NCI-H2107 treated with DMSO at 0.1 percent for 48 hours (cell line): ENCODE results near the gene TMEM266.

Experiments used
- DNase-seq: peaks from one replicate; lab custom pipeline; 2025; ENCODE audit not compliant: unreplicated experiment; lab: John Stamatoyannopoulos, UW

The TMEM266 gene

GRCh38 chr15:76065793-76066192 lies 6.0 kb downstream of the TMEM266 start:
- no peak for DNase-seq

DNA sequence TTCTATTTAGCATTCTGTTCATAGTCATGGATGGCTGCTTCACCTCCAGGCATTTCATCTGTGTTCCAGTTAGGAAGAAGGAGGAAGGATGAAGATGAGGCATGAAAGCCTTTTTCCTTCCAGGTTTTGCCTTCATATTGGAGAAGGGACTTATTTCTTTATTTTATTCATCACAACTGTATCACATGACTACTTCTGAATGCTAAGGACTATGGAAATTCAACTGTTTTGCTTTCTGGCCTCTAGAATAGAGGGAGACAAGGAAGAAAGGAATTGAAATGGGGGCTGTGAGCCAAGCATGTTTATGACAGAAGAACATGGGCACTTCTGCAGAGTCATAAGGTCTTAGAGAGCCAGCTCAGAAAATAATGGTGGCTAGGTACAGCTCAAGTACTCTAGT lies 10.4 kb downstream of the TMEM266 start:
- DNase-seq, result no peak

GRCh38 chr15:76070921-76071635 lies 11.3 kb downstream of the TMEM266 start:
- no peak for DNase-seq

- no peak for DNase-seq
Observed at GRCh38 chr15:76071806-76072205, 12.0 kb downstream of the TMEM266 start.

GRCh38 chr15:76073554-76073953 lies 13.8 kb downstream of the TMEM266 start:
- DNase-seq, result peak; percentile 55

DNA sequence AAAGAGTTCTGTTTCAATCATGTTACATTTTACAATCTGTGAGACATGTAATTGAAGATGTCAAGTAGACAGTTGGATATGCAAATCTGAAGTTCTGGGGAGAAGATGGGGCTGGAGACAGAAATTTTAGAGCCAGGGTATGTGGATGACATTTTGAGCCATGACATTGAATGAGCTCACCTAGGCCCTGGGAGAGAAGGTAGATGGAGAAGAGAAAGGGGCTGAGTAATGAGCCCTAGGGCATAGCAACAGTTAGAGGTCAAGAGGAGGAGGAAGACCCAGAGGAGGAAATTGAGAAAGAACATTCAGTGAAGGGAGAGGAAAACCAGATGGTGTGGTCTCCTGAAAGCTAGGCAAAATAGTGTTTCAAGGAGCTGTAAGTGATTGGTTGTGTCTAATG lies 15.3 kb downstream of the TMEM266 start:
- DNase-seq, result no peak

GRCh38 chr15:76078285-76078877 lies 18.6 kb downstream of the TMEM266 start:
- DNase-seq, result no peak

DNA sequence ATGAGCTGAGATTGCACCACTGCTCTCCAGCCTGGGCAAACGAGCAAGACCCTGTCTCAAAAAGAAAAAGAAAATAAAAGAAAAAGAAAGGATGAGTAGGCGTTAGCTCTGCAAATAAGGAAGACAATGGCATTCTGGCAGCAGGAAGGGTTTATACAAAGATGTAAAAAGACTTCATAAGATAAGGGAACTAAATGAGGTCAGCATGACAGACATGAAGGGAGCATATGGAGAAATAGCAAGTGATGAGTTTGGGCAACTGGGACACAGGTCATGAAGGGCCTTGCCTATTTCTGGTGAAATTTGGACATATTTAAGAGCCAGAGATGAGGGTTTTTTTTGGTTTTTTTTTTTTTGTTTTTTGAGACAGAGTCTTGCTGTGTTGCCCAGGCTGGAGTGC lies 24.5 kb downstream of the TMEM266 start:
- no peak for DNase-seq

DNA sequence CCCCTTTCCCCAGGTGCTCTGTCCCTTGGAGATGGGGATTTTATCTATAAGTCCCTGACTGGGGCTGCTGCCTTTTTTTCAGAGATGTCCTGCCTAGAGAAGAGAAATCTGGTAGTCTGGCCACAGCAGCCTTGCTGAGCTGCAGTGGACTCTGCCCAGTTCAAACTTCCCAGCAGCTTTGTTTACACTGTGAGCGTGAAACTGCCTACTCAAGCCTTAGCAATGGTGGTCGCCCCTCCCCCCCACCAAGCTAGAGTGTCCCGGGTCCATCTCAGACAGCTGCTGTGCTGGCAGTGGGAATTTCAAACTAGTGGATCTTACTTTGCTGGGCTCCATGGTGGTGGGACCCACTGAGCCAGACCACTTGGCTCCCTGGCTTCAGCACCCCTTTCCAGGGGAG lies 38.9 kb downstream of the TMEM266 start:
- no peak for DNase-seq

- no peak for DNase-seq
Observed at GRCh38 chr15:76099388-76099787, 39.6 kb downstream of the TMEM266 start.

- no peak for DNase-seq
Observed at GRCh38 chr15:76100361-76100760, 40.6 kb downstream of the TMEM266 start.

DNA sequence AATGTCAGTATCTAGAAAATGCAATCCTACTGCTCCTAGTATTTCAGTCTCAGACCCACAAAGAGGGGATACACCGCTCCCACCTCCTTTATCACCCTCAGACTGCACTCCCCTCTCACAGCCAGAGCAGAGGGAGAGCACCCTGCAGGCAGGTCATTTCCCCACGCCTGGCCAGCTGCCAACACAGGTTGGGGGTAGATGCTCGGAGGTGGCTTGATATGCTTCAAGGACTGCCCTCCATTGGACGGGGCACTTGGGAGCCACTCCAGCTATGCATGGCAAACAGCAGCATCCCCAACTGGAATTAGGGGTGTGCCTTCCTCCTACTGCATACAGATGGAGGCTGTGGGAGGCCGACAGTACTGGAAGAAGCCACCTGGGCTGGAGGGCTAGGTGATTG lies 41.9 kb downstream of the TMEM266 start:
- no peak for DNase-seq

DNA sequence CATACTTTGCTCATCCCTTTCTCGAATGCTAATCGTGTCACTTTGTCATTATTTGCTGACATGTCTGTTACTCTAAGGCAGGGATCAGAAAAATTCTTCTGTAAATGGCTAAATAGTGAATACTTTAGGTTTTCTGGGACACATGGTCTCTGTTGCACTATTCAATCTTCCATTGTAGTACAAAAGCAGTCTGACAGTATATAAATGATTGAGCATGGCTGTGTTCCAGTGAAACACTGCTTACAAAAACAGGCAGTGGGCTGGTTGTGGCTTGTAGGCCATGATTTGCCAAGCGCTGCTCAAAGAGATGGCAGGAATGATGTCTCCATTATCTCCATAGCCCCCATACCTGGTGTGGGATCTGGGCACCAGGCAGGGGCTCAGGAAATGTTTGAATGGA lies 45.6 kb downstream of the TMEM266 start:
- no peak for DNase-seq

DNA sequence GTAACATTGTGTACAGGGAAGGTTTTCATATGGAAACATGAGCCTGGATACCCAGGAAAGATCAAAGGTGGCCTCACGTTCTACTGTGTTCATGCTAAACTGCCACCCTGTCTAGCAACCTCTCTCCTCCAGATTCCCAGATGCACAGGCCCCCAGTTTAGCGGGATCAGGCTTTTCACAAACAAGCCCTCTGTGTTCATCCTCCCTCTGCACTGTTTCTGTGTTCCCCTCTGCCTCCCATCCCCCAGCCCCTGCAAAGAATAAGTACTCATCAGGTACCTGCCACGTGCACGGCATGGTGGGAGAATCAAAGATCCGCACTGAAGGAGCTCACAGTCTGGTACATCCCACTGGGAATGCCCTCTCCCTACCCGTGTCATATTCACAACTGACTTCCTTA lies 46.1 kb downstream of the TMEM266 start:
- no peak for DNase-seq

DNA sequence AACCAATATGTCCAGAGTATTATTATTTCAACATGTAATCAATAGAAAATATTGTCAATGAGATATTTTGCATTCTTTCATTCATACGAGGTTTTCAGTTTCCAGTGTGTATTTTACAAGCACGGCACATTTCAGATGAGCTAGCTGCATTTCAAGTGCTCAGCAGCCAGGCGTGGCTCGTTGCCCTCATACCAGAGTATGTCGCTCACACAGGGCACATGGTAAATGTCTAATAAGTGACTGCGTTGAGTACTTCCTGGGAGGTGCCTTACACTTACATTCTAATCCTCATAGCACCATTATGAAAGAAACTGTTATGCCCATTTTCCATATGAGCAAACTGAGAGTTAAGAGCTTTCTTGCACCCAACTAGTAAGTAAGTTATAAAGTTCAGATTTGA lies 47.4 kb downstream of the TMEM266 start:
- no peak for DNase-seq

GRCh38 chr15:76108021-76108723 lies 48.4 kb downstream of the TMEM266 start:
- no peak for DNase-seq

- no peak for DNase-seq
Observed at GRCh38 chr15:76109046-76109445, 49.3 kb downstream of the TMEM266 start.

- no peak for DNase-seq
Observed at GRCh38 chr15:76114561-76114960, 54.8 kb downstream of the TMEM266 start.

- no peak for DNase-seq
Observed at GRCh38 chr15:76116138-76116885, 56.5 kb downstream of the TMEM266 start.

DNA sequence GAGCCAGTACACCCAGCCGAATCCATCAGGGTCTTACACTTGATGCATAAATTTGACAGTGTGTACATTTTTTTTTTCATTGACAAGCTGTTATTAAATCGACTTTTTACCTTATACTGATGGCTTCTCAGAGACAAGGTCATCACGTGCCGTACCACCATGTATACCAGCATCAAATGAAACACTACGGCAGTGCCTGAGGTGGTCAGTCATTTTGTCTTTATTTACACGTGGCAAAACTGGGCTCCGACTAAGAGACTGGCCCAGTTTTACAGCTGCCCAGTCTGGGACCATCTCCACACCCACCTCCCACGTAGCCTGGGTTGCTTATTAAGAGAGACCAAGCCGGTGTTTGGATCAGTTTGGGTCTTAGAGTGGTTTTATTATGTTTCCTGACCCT lies 57.4 kb downstream of the TMEM266 start:
- DNase-seq, result no peak

DNA sequence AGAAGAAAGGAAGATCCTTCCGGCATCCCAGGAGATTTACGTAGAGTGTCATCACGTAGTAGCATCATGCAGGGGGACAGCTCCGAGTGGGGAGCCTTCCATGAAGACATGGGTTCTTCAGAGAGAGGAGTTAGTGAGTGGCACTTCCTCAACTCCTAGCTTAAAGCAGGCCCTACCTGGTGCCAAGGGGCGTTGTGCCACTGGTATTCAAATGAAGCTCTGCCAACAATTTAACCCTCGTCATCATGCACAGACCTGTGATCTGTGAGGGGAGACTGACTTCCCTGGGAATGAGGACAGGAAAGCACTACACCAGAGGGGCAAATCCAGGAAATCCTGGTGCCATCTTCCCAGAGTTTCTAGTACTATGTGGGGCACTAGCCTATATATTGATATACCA lies 59.0 kb downstream of the TMEM266 start:
- no peak for DNase-seq

GRCh38 chr15:76123031-76123430 lies 63.2 kb downstream of the TMEM266 start:
- no peak for DNase-seq
